GM18858 (cell line): Measurements from ENCODE around the gene GORASP1.

Experiments used
- ATAC-seq: cut with Tn5 transposase; IDR thresholded peaks from one replicate; pipeline ENCODE4 v1.9.1; 2021; ENCODE audit not compliant: unreplicated experiment

GORASP1 gene

GRCh38 chr3:39126532-39127071, 19.2 kb upstream of the GORASP1 start:
- ATAC-seq, result no peak

DNA sequence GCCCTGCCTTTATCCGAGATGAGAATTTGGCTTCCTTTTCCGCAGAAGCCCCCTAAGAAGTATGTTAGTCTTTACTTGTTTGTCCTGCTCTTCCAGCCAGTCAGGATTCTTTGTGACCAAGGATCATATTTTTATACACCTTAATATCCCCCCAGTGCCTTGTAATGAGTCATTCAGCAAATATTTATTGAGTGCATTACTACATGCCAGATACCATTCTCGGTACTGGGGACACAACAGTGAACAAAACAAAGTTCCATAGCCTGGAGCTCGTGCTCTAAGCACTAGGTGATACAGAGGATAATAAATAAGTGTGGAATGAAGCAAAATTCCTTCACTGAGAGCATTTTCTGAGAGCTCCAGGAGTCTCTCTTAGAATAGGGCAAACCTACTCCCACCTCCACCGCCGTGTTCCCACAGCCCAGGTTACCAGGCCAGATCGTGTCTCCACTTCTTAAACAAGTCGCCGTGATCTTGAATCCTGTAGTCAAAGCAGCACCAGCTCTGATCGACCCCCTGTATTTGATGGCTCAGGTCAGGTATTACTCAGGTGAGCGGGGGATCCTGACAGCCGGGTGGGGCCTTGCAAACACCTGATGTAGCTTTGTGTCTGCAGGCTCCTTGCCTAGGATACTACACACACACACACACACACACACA, 18.5 kb upstream of the GORASP1 start:
- ATAC-seq, result no peak

DNA sequence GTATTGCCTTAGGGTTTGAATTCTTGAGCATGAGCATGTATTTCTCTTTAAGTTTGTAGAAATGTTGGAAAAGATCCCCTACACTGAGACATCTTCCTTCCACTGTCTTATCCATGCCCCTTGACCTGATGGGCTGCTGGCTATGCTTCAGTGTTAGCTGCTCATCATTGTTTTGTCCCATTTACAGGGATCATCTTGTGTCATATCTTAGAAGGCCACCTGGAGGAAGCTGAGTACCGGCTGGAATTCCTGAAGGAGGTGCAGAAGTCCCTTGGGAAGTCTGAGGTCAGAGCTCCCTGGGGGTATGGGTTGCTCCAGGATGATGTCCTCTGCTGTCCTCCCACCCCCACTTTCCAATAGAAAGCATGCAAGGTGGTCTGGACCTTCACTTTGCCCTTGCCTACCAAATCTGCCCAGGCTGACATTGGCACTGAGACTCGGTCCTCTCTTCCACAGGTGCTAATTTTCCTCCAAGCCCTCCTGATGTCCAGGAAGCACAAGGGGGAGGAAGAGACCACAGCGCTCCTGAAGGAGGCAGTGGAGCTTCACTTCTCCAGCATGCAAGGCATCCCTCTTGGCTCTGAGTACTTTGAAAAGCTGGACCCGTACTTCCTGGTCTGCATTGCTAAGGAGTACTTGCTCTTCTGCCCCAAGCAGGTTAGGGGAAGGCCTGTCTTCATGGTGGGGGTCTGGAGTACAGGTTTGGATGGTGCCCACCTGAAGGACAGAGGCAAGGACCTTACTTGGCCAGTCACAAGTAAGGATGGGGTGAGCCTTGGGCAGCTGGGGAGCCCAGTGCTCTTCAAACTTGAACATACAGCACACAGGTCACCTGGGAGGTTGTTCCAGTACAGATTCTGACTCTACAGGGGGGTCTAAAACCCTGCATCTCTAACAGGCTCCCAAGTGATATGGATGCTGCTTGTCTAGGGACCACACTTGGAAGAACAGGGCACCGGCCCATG, 17.7 kb upstream of the GORASP1 start:
- no peak for ATAC-seq

- peak; percentile 86 for ATAC-seq
These were observed 15.4 kb upstream of the GORASP1 start for GRCh38 chr3:39122813-39123212.

- ATAC-seq, result no peak
These were observed 14.2 kb upstream of the GORASP1 start for GRCh38 chr3:39121621-39122020.

DNA sequence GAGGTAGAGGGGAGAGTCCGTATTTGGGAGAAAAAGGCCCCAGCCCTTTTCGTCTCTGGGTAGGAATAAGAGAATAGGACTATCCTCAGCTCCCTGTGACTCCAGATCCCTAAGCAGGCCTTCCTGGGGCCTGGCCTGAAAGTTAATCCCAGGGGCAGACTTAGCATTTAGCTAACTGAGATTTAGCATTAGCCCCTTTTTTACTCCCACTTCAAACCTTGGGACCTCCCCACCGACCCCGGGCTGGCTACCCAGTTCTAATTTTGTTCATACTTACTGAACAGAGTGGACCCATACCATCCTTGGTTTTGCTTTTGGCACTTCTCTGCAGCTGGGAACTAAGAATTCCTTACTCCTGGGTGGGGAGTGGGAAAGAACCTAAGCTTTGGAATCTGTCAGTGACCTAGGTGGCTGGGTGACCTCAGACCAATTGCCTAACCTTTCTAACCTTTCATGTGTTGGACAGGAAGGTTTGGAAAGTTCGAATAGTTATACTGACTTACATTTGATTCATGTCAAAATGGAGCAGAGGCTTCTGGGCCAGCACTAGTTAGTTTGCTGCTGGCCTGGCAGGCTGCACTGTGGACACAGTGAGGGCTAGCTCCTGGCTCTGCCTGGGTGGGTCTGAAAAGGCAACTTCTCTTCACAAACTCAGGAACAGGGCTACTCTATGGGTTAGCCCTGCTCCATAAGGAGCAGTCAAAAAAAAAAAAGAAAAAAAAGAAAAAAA, 11.7 kb upstream of the GORASP1 start:
- no peak for ATAC-seq

DNA sequence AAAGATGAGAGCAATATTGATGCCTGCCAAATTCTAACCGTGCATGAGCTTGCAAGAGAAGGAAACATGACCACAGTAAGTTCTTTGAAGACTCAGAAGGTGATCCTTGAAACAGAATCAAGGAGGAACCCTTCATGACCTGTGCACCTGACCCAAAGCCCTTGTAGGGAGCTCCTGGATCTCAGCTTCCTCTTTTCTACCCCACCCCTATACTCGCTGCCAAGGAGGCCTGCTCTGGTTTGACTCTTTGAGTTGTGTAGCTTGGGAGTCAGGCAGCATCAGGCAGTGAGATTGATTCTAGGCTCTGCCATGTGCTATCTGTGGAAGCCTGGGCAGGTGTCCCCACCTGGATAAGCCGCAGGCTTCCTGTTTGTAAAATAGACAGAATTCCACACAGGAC, 10.7 kb upstream of the GORASP1 start:
- ATAC-seq, result no peak

- ATAC-seq, result no peak
These were observed 8.4 kb upstream of the GORASP1 start for GRCh38 chr3:39115870-39116269.

DNA sequence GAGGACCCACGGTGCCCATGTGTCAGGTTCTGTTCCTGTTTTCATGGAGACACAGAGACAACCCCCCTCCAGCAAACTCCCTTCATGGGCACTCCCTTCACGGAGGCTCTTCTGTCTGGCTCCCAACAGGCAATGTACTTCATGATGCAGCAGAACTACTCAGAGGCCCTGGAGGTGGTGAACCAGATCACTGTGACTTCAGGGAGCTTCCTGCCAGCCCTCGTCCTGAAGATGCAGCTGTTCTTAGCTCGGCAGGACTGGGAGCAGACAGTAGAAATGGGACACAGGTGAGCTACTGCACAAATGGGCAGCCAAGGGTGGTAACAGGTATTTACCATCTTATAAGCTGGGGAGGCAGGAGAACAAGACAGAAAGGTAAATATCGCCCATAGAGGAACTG, 7.0 kb upstream of the GORASP1 start:
- no peak for ATAC-seq

DNA sequence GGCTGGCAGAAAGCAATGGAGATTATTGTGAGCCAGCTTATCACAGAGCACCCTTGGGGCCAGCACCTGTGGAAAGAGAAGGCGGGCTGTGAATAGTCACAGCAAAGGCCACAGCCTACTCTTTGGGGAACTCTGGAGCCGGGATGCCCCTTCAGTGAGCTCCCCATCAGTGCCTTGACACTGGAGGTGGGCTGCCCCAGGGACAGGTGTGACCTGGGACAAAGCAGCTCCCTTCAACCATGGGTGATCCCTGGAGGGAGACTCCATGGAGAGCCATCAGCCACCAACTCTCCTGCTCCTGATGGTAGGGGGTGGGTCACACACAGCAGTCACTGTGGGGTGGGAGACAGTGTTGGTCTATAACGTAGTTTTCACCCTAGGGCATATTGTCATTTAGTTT, 5.9 kb upstream of the GORASP1 start:
- ATAC-seq, result no peak

DNA sequence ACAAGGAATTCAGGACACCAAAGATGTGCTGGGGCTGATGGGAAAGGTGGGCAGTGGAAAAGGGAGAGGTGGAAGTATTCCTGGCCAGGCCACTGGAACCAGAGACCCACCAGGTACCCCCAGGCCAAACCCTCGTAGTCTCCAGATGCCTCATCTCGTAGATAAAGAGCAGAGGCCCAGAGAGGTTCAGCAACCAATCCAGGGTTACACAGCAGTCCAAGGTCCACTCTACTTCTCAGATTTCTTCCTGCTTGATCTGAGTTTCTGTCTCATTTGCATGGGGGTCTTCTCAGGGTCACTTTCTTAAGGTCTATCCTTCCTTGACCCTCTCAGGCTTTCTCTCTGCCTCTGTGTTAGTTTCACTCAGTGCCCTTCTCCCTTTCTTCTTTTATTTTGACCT, 5.1 kb upstream of the GORASP1 start:
- ATAC-seq, result no peak

GRCh38 chr3:39112113-39112512, 4.7 kb upstream of the GORASP1 start:
- ATAC-seq, result no peak

GRCh38 chr3:39110041-39110639, 2.7 kb upstream of the GORASP1 start:
- no peak for ATAC-seq

GRCh38 chr3:39109086-39109485, 1.7 kb upstream of the GORASP1 start:
- no peak for ATAC-seq

GRCh38 chr3:39108200-39108710, 828 bp upstream of the GORASP1 start:
- peak; percentile 84 for ATAC-seq

DNA sequence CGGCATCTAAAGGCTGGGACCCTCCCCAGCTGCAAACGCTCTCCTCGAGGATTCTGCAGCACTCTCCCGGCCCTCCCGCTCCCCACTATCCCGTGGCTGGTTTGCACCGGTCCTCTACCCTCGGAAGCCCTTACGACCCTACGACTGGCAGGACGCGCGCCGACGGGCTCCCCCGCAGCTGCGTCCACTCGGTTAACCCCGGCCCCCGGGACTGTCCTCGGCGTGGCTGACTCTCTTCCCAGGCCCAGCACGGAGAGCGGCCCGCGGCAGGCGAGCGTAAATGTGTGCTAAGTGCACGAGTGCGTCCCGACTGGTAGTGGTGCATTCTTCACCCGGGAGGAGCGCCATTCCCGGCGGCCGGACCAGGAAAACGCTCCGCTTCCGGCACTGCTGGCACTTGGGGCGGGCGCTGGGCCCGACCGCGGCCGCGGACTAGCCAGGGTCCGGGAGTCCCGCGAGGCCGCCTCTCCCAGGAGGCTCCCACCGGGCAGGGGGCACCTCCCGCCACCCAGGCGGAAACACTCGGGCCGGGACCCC, 508 bp downstream of the GORASP1 start:
- peak; percentile 3 for ATAC-seq

GRCh38 chr3:39106281-39106811, 1.1 kb downstream of the GORASP1 start:
- no peak for ATAC-seq

DNA sequence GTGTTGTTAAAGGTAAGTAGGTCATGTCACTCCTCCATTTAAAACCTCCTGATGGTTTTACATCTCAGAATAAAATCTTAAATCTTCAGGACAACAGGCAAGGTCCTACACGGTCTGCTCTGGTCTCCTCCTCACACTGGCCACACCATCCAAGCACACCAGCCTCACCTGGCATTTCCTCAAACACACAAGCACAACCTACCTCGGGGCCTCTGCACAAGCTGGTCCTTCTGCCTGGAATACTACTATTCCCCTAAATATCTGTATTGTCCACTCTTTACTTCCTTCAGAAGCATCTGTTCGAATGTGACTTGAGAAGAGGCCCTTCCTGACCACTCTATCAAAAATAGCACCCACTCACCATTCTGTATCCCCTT, 1.8 kb downstream of the GORASP1 start:
- ATAC-seq, result no peak

- no peak for ATAC-seq
These were observed 2.3 kb downstream of the GORASP1 start for GRCh38 chr3:39104961-39105686.
